Bone marrow (tissue), 2 donors: ENCODE results near the gene KCNJ2.

Experiments
- DNase-seq, 2 donors: peaks; one replicate each; lab custom pipeline; 2025; lab: John Stamatoyannopoulos, UW

The KCNJ2 gene

GRCh38 chr17:70168977-70169708 is at the start of gene KCNJ2:
KCNJ2 (plus strand) TSS chr17:70169532; CDS start chr17:70175040, 5,508 bp downstream.
- peak; percentile 4 to 59 for DNase-seq

- no peak for DNase-seq
Observed at GRCh38 chr17:70119545-70119944, 49.8 kb upstream of the KCNJ2 start.

GRCh38 chr17:70119983-70120382 is 49.3 kb upstream of the KCNJ2 start:
- no peak for DNase-seq

- DNase-seq = no peak
Observed at GRCh38 chr17:70120425-70120824, 48.9 kb upstream of the KCNJ2 start.

- DNase-seq = no peak
Observed at GRCh38 chr17:70121126-70121525, 48.2 kb upstream of the KCNJ2 start.

GRCh38 chr17:70123193-70123592 is 46.1 kb upstream of the KCNJ2 start:
- no peak for DNase-seq

GRCh38 chr17:70124723-70125122 is 44.6 kb upstream of the KCNJ2 start:
- no peak for DNase-seq

GRCh38 chr17:70127221-70127873 is 42.0 kb upstream of the KCNJ2 start:
- DNase-seq = no peak

- DNase-seq = no peak
Observed at GRCh38 chr17:70128727-70129238, 40.5 kb upstream of the KCNJ2 start.

- DNase-seq = no peak
Observed at GRCh38 chr17:70130289-70130688, 39.0 kb upstream of the KCNJ2 start.

GRCh38 chr17:70132505-70132904 is 36.8 kb upstream of the KCNJ2 start:
- no peak for DNase-seq

GRCh38 chr17:70134042-70134441 is 35.3 kb upstream of the KCNJ2 start:
- DNase-seq = no peak

- no peak for DNase-seq
Observed at GRCh38 chr17:70134777-70135176, 34.6 kb upstream of the KCNJ2 start.

GRCh38 chr17:70136131-70136530 is 33.2 kb upstream of the KCNJ2 start:
- no peak for DNase-seq

GRCh38 chr17:70137451-70138230 is 31.7 kb upstream of the KCNJ2 start:
- DNase-seq = no peak

GRCh38 chr17:70138291-70138865 is 31.0 kb upstream of the KCNJ2 start:
- no peak for DNase-seq

GRCh38 chr17:70139449-70139993 is 29.8 kb upstream of the KCNJ2 start:
- no peak for DNase-seq

GRCh38 chr17:70144260-70144846 is 25.0 kb upstream of the KCNJ2 start:
- no peak for DNase-seq

GRCh38 chr17:70153210-70153609 is 16.1 kb upstream of the KCNJ2 start:
- DNase-seq = no peak

GRCh38 chr17:70157151-70157550 is 12.2 kb upstream of the KCNJ2 start:
- DNase-seq = no peak

- no peak for DNase-seq
Observed at GRCh38 chr17:70158180-70158579, 11.2 kb upstream of the KCNJ2 start.

- DNase-seq = no peak
Observed at GRCh38 chr17:70158591-70158990, 10.7 kb upstream of the KCNJ2 start.
